ENCODE data around the gene ABCD3.

ABCD3 gene

GRCh38 chr1:94463056-94463764 lies 45.0 kb downstream of the ABCD3 start:
- DNase-seq (ENCODE audit: low spot score): no peak

- DNase-seq (ENCODE audit: low spot score): peak; percentile 13
These were observed 45.7 kb downstream of the ABCD3 start for GRCh38 chr1:94463765-94464330.

- no peak for DNase-seq (ENCODE audit: low spot score)
These were observed 50.5 kb downstream of the ABCD3 start for GRCh38 chr1:94468708-94469107.

DNA sequence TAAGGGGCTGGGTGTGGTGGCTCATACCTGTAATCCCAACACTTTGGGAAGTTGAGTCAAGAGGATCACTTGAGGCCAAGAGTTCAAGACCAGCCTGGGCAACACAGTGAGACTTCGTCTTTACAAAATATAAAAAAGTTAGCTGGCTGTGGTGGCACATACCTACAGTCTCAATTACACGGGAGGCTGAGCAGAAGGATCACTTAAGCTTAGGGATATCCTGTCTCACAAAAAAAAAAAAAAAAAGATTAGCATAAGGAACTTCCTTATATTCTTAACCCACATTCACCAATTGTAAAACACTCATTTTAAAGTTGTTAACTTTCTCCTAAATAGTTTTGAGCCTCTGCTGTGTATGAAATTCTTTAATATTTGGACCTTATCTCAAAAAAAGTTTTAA lies 53.1 kb downstream of the ABCD3 start:
- DNase-seq (ENCODE audit: low spot score): no peak

DNA sequence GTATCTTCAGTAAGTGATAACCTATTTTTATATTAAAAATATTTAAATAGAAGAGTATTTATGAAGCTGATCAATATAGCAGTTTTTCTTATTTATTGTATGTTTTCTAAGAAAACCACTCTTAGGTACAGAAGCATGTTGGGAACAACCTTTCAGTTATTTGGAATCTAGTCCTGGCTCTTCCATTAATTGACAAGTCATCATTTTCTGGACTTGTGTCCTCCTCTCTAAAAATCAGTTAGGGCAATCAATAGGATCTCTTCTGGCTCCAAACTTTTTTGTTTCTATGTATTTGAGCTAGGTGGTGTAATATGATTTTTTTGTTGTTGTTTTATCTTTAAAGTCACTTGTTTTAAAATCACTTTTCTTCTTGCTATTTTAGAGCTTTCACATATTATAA lies 57.0 kb downstream of the ABCD3 start:
- DNase-seq (ENCODE audit: low spot score): no peak

DNA sequence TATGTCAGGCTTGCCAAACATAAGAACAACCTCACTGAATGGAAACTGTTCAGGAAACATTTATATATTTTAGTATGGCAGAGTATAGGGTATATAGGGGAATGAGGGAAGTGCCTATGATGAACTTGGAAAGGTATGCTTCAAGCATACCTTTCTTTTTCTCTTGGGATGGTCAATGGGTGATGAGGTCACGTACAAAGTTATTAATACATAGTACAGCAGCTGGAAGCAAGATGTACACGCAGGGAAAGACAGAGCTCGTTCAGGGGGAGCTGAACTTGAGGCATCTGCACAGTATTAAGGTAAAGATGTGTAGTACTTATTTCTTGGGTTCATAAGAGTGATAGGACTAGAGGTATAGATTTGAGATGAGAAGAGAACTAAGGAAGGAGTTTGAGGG lies 61.5 kb downstream of the ABCD3 start:
- DNase-seq (ENCODE audit: low spot score): no peak

GRCh38 chr1:94481473-94481933 lies 63.3 kb downstream of the ABCD3 start:
- peak; percentile 13 for DNase-seq (ENCODE audit: low spot score)

DNA sequence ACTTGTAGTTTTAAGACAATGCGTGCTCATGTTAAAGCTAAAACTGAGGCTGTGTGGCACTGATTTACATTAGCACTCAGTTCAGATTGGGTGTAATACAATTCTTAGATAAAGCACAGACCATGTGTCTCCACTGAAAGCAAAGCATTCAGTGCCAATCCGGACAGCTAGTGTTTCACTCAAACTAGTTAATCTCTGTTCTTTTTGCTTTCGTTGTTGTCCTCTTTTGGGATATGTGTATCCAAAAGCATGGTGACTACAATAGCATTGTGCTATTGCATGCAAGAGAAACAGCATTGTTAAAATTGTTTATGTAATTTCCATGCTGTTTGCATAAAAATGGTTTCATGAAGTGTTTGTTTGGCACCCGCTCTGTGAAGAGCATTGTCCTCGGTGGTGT lies 68.8 kb downstream of the ABCD3 start:
- no peak for DNase-seq (ENCODE audit: low spot score)

DNA sequence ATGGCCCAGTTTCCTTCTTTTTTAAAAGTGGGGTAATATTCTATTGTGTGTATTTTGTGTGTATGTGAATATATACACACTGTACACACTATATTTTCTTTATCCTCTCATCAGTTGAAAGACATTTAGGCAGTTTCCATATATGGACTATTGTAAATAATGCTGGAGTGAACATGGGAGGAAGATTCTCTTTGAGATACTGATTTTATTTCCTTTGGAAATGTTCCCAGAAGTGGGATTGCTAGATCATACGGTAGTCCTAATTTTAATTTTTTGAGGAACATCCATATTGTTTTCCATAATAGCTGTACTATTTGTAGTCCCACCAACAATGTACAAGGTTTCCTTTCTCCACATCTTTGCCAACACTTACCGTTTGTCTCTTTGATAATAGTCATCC lies 72.4 kb downstream of the ABCD3 start:
- DNase-seq (ENCODE audit: low spot score): no peak

DNA sequence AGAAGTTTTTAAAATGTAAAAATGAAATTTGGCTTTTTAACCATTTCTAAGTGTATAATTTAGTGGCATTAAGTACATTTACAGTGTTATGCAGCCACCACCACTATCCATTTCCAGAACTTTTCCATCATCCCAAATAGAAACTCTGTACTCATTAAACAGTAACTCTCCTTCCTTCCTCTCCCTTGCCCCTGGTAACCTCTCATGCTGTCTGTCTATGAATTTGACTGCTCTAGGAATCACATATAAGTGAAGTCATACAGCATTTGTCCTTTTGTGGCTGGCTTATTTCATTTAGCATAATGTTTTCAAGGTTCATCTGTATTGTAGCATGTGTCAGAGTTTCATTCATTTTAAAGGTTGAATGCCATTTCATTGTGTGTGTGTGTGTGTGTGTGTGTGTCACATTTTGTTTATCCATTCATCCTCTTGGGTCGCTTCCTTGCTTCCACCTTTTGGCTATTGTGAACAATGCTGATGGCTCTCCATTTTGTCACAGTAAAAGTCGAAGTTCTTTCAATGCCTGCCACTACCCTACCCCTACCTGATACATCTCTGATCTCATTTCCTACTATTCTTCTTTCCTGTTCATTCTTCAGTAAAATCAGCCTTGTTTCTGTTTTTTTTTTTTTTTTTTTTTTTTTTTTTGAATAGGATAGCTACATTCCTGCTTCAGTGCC lies 78.0 kb downstream of the ABCD3 start:
- DNase-seq (ENCODE audit: low spot score): no peak

- DNase-seq (ENCODE audit: low spot score): no peak
These were observed 83.2 kb downstream of the ABCD3 start for GRCh38 chr1:94501426-94501825.

DNA sequence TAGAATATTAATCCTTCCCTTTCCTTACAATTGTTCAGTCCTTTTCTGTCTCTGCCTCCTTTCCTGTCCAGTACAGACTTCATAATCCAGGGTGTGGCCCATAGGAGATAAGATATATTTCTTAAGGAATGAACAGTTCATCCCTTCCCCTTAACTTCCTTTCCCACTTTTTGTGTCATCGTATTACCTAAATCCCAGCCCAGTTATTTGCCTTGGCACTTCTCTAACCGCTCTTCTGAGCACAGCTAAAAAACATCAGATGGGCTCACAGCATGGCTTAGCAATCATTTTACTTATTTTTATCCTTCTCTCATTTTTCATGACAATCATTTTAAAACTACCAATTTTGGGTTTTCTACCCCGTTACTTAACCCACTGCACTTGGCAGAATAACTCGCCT lies 83.7 kb downstream of the ABCD3 start:
- no peak for DNase-seq (ENCODE audit: low spot score)

DNA sequence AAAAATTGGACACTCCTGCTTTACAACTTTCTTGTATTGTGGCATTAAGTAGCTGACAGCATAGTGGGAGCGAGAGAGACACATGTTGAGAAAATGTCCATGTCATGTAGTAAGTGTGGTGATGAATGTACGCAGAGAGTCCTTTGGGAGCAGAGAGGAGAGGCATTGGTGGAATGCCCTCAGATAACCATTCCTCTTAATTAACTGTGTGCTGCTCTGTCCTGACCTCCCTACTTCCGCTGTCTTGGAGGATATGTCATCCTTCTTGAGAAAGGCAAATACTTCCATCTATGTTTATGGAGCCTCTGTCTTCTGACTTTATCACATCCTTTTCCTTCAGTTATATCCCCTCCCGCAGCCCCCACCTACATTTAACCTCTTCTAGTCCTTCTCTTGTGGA lies 85.0 kb downstream of the ABCD3 start:
- no peak for DNase-seq (ENCODE audit: low spot score)

DNA sequence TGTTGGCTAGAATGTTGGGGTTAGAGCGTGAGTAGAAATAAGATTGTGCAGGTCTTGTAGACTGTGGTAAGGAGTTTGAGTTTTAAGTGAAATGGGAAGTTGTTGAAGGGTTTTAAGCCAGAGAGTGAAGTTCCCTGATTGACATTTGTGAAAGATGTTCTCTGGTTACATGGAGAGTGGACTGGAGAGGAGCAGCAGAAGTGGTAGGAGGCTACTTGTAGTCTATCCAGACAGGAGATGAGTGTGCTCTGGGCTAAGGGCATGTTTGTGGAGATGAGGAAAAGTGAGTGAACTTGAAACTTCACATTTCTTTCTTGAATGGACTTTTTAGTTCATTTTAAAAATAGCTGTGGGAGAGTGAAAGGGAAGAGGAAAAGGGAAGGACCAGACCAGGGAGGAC lies 86.4 kb downstream of the ABCD3 start:
- no peak for DNase-seq (ENCODE audit: low spot score)

- no peak for DNase-seq (ENCODE audit: low spot score)
These were observed 94.6 kb downstream of the ABCD3 start for GRCh38 chr1:94512816-94513215.

DNA sequence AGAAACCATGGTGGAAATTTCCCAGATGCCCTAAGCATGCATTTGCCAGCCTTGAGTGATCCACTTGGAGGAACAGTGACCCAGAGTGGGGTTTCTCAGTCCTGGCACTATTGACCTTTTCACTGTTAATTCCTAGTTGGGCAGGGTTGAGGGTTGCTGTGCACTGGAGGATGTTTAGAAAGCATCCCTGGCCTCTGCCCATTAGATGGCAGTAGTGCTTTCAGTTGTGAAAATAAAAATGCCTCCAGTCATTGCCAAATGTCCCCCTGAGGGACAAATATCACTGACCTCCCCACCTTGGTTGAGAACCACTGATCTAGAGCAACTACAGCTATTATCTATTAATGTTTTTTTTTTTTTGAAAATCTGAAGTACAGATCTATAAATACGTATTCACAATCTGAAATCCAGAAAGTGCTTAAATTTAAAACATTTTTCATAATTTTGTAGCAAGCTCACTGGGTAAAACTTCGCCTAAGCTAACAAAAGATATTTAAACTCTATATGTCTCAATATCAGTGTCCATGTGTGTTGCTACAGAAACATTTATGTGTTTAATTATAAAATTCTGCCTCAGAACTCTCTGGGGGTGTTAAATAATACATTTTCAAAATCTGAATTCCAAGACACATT lies 96.0 kb downstream of the ABCD3 start:
- DNase-seq (ENCODE audit: low spot score): no peak

DNA sequence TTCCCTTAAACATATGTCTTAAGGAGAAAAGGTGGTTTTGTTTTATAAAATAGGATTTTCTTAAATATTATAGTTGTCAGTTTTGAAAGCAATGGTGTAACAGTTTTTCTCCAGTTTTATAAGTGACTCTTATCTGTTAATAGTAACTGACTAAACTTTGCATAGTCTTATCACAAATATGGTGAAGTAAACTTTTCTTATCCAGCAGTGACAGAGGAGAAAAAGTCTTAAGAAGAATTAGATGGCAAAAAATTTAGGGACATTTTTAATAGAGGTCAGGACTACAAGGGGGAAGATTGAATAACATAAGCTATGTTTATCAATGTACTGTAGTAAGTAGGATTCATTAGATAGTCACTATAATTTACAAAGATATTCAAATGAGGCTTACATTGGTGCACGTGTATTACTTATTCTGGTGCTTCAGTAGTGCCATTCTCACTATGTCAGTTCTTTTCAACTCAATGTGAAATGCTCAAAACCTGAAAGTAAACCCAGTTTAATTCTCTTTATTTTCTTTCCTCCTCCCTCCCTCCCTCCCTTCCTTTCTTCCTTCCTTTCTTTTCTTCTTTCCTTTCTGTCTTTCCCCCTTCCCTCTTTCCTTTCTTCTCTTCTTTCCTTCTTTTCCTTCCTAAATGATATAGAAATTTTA lies 97.2 kb downstream of the ABCD3 start:
- no peak for DNase-seq (ENCODE audit: low spot score)

- no peak for DNase-seq (ENCODE audit: low spot score)
These were observed 101.2 kb downstream of the ABCD3 start for GRCh38 chr1:94519351-94519750.

DNA sequence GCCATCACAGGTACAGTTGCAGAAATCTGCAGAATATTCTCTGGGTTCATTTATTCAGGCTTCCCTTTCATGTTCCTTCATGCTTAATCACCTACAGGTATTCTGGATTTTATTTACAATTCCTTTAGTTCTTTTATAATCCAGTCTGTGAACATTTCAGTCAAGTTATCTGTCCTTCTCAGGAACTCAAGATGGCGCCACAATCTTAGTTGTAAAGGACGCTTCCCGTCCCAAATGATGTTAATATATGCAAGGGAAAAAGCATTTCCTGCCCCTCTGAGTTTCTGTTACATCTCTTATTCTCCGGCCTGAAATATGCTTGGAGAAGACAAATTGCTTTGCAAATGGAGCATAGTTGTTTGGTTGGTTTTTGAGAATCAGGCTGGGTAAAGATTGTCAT lies 104.1 kb downstream of the ABCD3 start:
- no peak for DNase-seq (ENCODE audit: low spot score)

DNA sequence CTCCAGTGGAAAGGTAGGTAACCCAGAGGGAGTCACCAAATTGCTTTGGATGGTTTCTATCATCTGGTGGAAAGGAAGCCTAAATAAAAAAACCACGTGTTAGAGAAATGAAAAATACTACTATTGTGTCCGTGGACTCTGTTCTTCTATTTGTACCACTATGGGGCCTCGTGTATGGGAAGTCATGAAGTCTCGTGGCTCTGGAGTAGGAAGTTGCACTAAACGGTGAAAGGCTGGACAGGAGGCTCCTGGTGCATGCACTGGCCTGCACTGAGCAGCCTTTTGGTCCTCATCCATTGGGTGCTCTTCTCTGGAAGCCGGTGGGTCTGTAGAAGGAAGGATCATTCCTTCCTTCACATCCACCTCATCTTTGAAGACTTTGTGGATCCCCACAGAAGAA lies 106.3 kb downstream of the ABCD3 start:
- DNase-seq (ENCODE audit: low spot score): no peak

GRCh38 chr1:94526152-94526980 lies 108.2 kb downstream of the ABCD3 start:
- no peak for DNase-seq (ENCODE audit: low spot score)
